Measurements from ENCODE around the gene MT1G.

GRCh38 chr16:56683424-56684172, 15.7 kb upstream of the MT1G start:
- TF ChIP-seq CTCF (conservative IDR thresholded peaks at IDR 0.05; ENCODE audit: low read depth, low read length) = no peak
- no peak for TF ChIP-seq EZH2phosphoT487 (IDR thresholded peaks at IDR 0.05; ENCODE audit: borderline replicate concordance, low read length)
- TF ChIP-seq EZH2 (IDR thresholded peaks at IDR 0.05; ENCODE audit: low read length, unreplicated experiment) = no peak
